Measurements from ENCODE around the gene SLC8A2.
"Not testable (repeated sequence)": the region's sequence is repeated elsewhere in the genome, so short reads cannot be mapped to it uniquely, and the experiment has no call there.

The SLC8A2 gene

DNA sequence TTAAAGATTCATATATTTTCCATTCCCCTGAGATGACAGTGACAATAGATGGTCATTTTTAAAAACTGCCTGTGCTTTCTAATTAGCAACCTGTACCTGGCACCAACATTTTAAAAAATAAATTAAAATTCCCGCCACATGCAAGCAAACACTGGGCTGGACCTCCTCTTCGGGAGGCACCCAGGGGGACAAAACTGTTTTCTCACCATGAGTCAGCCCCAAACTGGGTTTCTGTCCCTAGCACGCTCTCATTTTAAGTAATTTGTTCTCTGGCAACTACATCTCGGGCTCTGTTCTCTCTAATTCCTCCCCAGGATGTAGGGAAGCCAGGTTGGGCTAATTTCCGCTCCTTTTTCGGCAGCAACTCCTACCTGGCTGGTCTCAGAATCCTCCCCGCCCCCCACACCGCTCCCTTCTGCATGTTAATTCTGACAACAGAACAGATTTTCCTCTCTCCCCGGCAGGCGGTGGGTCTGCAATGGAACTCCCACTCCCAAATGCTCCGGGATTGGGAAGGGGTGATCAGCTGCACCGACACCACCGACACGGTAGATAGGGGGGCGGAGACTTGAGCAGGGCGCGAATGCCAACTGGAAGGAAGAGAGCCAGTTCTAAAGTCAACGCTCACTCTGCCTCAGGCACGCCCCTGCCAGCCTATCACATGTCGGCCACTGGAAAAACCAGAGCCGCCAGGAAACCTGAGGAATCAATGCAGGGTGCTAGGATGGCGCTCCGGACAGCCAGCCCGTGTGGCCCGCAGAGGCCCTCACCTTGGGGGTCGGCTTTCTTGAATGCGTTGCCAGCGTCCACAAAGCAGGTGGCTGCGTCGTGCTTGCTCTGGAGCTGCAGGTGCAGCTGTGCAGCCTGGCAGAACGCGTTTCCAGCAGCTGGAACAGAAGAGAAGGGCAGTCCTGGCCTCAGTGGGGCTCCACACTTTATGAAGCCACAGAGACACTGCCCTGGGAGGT, 28.5 kb upstream of the SLC8A2 start:
- DNase-seq: no peak

- DNase-seq: no peak
Observed at GRCh38 chr19:47499371-47499770, 27.7 kb upstream of the SLC8A2 start.

DNA sequence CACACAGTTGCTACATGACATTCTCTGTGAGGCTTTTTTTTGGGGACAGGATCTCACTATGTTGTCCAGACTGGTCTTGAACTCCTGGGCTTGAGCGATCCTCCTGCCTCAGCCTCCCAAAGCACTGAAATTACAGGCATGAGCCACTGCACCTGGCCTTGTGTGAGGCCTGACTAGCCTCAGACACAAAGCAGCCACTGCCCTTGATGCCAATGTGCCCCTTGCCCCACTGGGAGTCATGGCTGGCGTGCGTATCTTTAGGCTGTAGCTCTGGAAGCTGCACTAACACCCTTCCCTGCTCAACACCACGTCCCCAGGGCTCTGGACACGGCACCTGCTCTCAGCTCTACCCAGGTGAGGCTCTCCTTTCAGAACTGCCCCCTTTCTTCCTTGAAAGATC, 26.9 kb upstream of the SLC8A2 start:
- no peak for DNase-seq

DNA sequence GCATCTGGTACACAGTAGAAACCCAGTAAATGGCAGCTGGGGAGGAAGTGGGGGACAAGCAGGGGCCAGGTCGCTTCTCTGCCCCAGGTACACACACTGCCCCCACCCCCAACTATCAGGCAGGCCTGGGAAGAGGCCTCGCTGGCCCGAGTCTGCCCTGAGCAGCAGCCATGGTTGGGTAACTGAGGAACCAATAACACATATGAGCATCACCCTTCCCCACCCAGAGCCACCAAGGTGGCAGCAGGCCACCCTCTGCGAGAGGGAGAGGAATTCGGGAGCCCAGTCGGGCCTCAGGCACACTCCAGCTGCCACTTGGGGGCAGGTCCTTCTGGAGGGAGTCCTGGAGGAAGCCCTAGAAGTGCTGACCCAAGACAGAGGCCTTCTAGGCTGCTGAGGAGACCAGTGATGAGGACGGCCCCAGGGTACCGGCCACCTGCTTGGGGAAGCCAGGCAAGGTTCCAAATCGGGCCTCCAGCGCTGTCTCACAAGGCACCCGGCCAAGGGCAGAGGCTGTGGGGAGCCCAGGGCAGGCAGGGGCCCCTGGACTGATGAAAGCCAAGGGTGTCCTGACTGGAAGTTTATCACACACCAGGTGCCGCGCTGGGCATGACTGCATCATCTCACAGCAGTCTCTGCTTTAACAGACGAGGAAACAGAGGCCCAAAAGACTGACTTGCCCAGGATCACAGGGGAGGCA, 26.3 kb upstream of the SLC8A2 start:
- DNase-seq: no peak

DNA sequence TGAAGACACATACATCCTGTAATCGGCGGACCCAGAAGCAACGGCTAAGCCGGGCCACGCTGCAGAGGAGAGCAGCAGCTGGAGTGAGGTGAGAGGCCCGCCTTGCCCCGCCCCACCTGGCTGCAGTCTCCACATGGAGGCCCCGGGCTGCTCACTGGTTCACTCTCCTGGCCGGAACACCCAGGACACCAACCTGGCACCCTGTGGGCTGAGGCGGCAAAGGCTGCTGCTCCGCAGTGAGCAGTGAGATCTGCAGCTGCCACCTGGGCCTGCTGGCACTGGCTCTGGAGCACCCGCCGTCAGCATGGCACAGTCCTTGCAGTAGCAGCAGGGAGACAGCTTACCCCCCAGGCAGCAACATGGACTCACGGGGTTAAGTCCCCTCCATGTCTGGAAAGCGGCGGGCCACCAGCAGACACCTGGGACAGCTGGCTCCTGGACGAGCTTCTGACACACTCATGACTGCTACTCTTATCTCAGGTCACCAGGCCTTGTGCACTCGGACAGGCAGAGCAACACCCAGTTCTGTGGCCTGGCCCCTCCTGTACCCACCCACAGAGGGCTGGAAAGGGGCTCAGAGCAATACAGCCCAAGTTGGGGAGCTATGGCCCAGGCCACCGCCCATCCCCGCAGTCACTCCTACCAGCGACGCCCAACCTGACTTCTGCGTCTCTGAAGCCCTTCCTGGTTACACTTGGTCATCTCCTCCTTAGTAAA, 25.5 kb upstream of the SLC8A2 start:
- no peak for DNase-seq

DNA sequence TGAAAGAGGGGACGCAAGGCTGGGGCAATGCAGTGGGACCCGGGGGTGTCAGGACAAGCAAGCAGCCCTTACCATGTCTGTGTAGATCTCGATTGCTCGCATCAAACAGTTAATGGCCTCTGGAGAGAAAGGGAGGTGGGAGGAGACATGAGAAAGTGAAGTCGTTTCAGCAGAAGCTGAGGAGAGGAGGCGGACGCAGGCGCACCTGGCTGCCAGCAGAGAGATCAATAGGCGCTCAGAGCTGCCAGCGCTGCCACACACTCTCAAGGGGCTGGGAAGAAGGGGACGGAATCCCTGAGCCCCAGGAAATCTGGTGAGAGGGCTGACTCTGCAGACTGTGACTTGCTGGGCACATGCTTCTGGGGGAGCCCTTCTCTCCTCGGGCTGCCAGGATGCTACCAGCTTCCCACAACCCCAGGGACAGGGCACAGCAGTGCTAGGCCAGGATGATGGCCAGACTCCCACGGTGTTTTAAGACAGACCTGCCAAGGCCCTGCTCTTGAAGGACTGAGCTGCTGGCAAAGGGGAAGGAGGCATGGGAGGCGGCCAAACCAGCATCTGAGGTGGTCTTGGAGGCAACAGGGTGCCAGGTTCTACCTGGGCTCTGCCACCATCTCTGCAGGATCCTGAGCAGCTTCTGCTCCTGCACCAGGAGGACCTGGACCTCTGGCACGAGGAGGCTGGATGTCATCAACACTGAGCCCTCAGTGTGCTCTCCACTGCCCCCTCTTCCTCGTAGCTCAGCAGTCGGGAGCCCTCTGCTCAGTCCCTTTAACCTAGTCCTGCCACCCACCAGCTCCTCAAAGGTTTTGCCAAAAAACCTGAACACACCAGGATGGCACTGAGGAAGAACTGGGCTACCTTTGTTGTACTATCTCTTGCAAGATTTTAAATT, 24.0 kb upstream of the SLC8A2 start:
- DNase-seq: no peak

- DNase-seq: no peak
Observed at GRCh38 chr19:47494729-47495128, 23.0 kb upstream of the SLC8A2 start.

DNA sequence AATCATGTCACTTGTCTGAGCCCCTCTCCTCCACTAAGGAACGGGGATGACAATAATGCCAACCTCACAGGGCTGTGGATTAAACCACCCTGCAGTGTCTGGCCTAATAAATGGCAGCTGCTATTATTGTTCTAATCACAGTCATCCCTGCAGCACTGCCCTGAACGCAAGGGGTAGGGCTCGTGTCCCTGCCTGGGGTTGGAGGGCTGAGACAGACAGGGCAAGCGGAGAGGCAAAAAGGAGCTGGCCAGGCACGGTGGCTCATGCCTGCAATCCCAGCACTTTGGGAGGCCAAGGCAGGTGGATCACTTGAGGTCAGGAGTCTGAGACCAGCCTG, 22.5 kb upstream of the SLC8A2 start:
- DNase-seq: no peak

- no peak for DNase-seq
Observed at GRCh38 chr19:47493378-47494210, 21.9 kb upstream of the SLC8A2 start.

- no peak for DNase-seq
Observed at GRCh38 chr19:47492571-47493377, 21.1 kb upstream of the SLC8A2 start.

DNA sequence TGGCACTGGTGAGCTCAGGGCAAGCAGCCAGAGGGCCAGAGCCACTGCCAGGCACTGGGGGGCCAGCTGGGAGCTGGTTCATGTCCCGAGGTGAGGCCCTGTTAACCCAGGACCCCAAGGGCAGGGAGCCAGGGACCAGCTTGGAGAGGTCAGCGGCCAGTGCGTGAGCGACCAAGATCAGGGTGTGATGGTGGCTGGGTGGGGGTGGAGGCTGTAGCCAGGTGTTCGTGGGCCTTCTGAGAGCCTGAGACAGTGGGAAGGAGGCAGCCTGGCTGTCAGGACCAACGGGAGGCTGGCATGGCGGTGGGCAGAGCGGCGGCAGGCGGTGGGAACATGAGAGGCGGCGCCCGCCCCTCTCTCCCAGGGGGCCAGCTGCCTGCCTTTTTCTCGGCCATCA, 20.4 kb upstream of the SLC8A2 start:
- DNase-seq: no peak

DNA sequence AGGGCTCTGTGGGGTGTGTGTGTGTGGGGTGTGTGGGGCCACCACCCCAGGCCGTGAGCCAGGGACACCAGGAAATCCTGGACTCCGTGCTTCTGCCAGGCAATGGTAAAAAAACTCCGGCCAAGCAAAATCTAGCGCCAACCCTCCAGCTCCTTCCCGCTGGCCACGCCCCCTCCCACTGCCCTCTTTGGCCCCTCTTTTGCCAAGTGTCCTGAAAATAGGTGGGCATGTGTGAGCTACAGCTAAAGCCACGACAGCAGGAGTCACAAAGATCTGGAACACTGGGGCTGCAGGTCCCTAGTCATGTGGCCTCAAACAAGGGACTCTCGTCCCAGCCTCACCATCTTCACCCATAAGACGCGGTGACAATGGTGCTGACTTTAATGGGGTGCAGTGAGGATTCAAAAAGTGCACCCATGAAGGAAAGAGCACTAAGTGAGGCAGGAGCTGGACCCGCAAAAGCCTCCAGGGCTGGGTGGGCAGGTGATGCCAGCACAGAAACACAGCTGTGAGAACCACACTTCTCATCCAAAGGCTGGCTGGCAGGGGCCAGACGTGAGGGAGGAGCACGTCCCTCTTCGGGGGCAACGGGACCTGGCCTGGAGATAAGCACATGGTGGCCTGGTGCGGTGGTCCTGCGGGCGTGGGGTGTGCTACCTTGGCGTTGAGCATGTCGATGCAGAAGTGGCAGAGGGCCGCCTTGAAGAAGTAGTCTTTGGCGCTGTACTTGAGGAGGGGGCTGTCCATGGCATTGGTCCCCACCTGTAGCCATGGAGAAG, 19.9 kb upstream of the SLC8A2 start:
- no peak for DNase-seq

DNA sequence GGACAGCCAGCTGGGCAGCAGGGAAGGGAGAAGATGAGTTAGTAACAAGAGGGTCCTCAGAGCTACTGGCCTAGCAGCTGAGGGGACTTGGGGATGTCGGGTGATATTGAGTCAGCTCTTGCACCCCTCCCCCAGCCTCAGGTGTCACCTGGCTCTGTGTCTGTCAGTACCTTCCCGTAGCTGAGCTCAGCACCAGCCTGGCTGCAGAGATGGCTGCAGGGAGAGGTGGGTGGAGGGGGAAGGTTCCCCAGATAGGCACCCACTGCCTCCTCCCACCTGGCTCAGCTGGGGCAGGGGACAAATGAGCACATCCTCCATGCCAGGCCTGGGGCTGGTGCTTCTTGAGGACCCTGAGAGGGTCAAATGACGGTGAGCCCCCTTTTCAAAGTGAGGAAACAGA, 19.2 kb upstream of the SLC8A2 start:
- DNase-seq: no peak

- no peak for DNase-seq
Observed at GRCh38 chr19:47490031-47490430, 18.3 kb upstream of the SLC8A2 start.

GRCh38 chr19:47489072-47489914, 17.6 kb upstream of the SLC8A2 start:
- no peak for DNase-seq

- DNase-seq: no peak
Observed at GRCh38 chr19:47487551-47488515, 16.1 kb upstream of the SLC8A2 start.

- DNase-seq: no peak
Observed at GRCh38 chr19:47486900-47487299, 15.2 kb upstream of the SLC8A2 start.

GRCh38 chr19:47486220-47486619, 14.5 kb upstream of the SLC8A2 start:
- not testable (repeated sequence) for DNase-seq
